Measurements from ENCODE around the gene KCTD17. TPM values are rescaled to one million over a fixed set of nuclear protein-coding genes. Genes with fewer than 3 reads are reported as not detected.

The KCTD17 gene
- total and polyA plus RNA-seq, 2 of the 13 experiments (the other 11 are each of a cell fraction or from before 2014, with no cell fraction given), result 5.3 to 11.7 TPM

- peak; percentile 51; the same call in 1 of the 2 replicates for TF ChIP-seq BCL6 (CRISPR knock-in tag; IDR thresholded peaks at IDR 0.05)
- no peak for TF ChIP-seq GABPA (IDR thresholded peaks at IDR 0.05; ENCODE audit: low read depth, low read length)
- TF ChIP-seq GABPA (CRISPR knock-in tag; IDR thresholded peaks at IDR 0.05; ENCODE audit: low read depth), result no peak
- no peak for TF ChIP-seq ZNF326 (CRISPR knock-in tag; IDR thresholded peaks at IDR 0.05; ENCODE audit: borderline replicate concordance)
- peak; percentile 76; the same call in 1 of the 2 replicates for TF ChIP-seq DPF2 (CRISPR knock-in tag; IDR thresholded peaks at IDR 0.05; ENCODE audit: borderline replicate concordance, low read depth)
- no peak for TF ChIP-seq BRD4 (CRISPR knock-in tag; IDR thresholded peaks at IDR 0.05)
- peak; percentile 73 for TF ChIP-seq NR2F6 (IDR thresholded peaks at IDR 0.05)
- TF ChIP-seq NR2F6 (CRISPR knock-in tag; IDR thresholded peaks at IDR 0.05), result peak; percentile 82
- no peak for TF ChIP-seq ZNF547 (CRISPR knock-in tag; IDR thresholded peaks at IDR 0.05)
- TF ChIP-seq ZBTB40 (IDR thresholded peaks at IDR 0.05), result no peak
- TF ChIP-seq ZBTB40 (CRISPR knock-in tag; IDR thresholded peaks at IDR 0.05), result no peak
- TF ChIP-seq POGZ (CRISPR knock-in tag; IDR thresholded peaks at IDR 0.05), result no peak
- TF ChIP-seq ZNF644 (CRISPR knock-in tag; IDR thresholded peaks at IDR 0.05; ENCODE audit: low read depth), result peak; percentile 44; the same call in 1 of the 2 replicates
- TF ChIP-seq ZXDC (CRISPR knock-in tag; IDR thresholded peaks at IDR 0.05), result no peak
Measured at GRCh38 chr22:37112084-37112728, 60.7 kb downstream of the KCTD17 start (continued).
